Activated CD8-positive, alpha-beta memory T cell treated with anti-CD3 and anti-CD28 coated beads for 1 hour (primary cell): Measurements from ENCODE around the gene TATDN2.
"Not testable (repeated sequence)": the region's sequence is repeated elsewhere in the genome, so short reads cannot be mapped to it uniquely, and the experiment has no call there.

Experiments used
- DNase-seq, 2 donors: peaks; one replicate each; pipeline ENCODE4 v3.0.0-alpha.2; 2020; ENCODE audit warnings: low read depth in 1 of 2; ENCODE audit errors: extremely low read depth in 1 of 2

TATDN2 gene

DNA sequence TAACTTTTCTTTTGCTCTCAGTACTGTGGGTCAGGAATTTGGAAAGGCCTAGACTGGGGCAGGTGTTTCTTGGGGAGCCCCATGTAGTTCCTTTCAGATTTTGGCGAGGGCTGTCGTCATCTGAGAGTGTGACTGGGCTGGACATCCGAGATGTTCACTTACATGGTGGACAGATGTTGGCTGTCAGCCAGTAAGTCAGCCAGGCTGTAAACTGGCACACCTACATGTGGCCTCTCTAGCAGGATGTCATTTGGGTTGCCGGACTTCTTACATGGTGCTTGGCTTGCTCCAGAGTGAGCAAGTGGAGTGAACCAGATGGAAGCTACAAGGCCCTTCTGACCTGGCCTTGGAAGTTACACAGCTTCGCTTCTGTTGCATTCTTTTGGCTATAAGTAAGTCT lies 20.7 kb downstream of the TATDN2 start:
- DNase-seq: no peak

DNA sequence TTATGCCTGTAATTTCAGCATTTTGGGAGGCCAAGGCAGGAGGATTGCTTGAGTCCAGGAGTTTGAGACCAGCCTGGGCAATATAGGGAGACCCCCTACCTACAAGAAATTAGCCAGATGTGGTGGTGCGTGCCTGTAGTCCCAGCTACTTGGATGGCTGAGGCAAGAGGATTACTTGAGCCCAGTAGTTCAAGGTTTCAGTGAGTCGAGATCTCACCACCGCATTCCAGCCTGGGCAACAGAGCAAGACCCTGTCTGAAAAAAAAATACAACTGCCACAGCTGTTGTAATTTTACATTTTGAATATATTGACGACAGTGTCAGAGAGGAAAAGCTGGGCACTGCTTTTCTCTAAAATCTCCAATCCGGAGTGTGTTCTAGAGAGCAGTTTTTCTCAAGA lies 21.2 kb downstream of the TATDN2 start:
- no peak for DNase-seq

DNA sequence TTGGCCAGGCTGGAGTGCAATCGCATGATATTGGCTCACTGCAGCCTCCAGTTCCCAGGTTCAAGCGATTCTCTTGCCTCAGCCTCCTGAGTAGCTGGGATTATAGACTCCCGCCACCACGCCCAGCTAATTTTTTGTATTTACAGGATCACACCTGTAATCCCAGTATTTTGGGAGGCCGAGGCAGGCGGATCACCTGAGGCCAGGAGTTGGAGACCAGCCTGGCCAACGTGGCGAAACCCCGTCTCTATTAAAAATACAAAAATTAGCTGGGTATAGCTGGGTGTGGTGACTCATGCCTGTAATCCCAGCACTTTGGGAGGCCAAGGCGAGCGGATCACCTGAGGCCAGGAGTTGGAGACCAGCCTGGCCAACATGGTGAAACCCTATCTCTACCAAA lies 24.2 kb downstream of the TATDN2 start:
- not testable (repeated sequence) for DNase-seq

DNA sequence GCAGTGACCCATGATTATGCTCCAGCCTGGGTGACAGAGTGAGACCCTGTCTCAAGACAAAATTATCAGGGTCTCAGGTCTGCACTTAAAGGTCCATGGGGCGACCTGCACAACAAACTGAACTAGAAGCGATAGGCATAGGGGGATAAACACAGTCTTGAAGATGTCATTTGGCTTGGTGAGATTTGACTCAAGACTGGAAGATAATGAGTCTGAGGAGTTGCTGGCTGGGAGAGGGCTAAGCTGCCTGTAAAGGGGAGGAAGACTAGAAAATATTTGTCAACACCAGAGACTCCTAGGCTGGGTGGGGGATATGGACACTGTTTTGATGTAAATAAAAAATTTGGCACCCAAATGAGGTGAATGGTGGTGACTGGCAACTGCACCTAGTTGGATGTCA lies 24.7 kb downstream of the TATDN2 start:
- no peak for DNase-seq

DNA sequence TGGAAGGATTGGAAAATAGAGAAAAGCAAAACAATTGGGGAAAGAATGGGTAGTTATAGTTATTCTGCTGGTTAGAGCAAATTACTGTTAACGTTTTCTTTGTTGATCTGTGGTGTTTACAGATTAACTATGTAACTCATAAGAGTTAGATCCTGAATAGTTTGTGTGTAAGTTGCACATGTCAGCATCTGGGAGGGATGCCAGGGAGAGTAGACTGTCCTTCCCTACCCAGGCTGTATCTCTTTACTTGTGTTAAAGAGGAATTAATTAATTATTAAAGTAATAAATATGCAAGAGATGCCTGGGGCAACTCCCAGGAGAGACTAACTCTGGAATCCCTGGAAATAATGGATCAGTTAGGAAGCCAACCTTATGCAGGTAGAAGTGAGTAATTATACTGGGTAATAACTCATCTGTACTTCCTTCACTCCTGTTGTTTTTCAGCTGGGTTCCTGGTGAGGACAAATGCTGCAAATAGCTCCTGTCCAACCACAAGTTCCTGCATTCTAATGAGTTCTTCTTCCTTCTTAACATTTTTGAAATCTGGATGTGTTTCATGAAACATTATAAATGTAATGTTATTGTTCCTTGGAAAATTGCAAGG lies 25.5 kb downstream of the TATDN2 start:
- DNase-seq: no peak

DNA sequence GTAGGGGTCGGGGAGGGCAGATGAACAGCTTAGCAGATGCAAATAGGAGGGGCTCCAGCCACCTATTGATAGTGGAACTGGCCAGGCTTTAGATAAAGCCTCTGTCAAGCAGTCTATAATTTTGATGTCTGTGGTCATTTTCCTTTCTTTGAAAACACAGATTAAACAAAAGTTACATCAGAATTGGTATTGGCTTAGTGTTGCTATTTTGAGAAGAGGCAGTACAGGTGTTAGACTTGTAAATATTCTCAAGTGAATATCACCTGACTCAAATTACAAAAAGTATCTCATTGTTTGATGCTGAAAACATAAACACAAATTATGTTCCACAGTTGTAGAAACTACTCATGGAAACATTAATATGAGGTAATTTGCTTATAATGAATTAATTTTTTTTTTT lies 26.3 kb downstream of the TATDN2 start:
- DNase-seq: no peak

DNA sequence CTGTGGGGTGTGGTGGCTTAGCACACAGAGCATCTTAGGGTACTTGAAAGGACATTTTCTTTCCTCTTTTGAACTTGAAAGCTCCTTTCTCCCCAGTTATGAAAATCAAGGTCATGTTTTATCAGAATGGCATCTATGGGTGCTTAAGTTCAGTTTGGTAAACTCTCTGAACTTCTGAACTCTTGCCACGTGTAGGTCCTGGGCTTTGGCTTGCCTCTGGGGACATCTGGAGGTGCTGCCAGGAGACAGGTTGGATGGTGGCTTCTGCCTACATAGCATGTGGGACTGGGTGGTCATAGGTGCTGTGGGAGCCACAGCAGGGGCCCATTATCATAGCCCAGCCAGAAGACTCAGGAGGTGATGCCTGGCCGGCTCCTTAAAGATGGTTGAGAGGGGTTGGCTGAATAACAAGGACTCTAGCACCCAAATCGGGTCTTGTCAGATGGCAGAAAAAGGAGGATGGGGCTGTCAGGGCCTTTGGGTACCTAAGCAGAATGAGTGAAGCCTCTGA lies 28.9 kb downstream of the TATDN2 start:
- DNase-seq: no peak

DNA sequence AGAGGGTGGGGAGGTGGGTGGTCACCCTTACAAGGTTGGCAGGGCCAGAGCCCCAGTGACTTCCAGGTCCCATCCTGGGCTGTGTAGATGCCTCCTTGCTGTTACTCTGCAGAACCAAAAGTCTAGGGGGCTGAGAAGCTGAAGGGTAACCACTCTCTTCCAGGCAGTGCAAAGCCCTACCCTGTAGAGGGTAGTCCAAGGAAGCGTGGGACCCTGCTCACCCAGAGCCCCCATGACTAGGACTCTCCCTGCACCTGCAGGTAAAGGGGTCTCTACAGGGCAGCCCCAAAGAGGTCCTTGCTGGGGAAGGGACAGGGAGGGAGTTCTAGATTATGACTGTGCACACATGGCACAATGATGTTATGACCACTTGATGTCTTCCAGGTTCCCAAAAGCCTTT lies 30.2 kb downstream of the TATDN2 start:
- no peak for DNase-seq

DNA sequence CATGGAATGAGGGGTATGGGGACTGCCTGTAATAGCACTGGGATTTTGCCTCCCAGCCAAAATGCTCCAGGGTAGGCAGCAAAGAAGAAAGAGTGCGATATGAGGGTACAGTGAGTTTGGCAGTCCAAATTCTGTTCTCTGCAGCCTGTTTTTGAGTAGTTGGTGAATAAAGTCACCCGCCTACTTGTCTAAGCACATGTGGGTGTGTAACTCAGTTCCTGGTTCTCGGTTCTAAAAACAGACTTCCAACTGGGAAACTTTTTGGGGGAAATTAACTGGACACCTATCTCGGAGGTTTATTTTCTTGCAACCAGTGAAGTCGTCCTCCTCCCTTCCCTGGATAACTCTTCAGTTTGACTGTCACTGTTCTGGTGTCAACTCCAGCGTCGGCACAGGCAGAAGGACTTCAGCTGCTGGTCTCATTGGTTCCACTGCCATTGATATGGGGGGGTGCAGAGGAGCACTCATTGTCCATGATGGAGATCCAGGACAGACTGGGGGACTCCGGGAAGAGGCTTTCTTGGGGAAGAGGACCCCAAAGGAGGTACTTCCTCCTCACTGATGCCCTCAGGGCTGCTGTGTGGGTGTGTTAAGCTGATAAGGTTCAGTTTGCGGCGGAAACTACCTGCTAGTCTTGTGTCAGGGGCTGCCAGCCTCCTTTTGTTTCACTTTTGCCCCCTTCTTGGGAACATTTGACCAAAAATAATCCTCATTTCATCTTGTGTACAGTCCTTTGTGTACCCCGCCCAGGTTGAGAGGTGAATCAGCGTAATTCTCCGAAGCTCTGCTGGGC lies 31.3 kb downstream of the TATDN2 start:
- no peak for DNase-seq

DNA sequence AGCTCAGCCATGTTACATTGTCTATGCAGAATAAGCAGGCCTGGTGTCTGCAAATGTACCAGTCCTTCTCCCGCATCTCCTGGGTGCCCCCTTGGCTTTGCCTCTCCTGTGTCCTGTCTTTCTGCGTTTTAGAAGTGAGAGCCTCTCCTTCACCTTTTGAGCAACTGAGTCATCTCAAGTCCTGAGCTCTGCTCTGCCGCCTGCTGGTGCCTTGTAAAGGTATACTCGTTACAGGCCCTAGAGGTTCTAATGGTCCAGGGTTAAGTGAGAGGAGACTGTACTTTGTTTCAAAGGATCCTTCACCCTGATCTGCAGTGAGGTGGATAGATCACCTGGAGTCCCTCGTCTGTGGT lies 31.9 kb downstream of the TATDN2 start:
- DNase-seq: no peak

DNA sequence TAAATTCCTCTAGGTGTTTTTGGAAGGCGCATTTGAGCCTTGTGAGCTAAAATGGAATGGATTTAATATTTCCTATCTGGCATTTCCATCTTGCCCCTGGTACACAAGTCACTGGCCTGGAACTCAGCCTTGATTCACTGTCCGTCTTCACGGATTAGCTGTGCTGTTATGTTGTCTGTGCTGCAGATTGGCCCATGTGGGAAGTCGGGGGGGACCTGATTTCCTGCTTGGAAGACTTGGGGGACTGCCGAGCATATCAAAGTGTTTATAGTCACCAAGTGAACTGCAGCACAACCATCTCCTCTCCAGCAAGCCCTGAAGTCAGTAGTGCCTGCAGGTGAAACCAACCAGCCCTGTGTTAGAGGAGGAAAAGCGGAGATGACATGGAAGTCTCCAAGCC lies 32.3 kb downstream of the TATDN2 start:
- DNase-seq: no peak

DNA sequence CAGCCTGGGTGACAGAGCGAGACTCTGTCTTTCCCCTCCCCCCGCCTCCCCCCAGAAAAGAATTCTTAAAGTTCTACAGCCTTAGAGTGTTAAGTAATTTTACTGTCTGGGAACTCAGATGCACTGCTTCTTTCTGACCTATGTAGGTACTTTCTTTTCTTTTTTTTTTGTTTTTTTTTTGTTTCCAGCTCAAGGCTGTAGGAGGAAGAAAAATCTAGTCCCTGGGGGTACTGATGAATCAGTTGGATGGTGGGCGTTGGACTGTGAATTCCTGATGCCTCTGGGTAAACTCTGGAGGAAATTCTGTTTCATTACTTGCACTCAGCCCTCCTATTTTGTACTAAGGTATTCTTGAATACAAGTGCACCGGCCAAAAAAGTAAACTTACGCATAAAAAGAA lies 33.7 kb downstream of the TATDN2 start:
- DNase-seq: no peak

DNA sequence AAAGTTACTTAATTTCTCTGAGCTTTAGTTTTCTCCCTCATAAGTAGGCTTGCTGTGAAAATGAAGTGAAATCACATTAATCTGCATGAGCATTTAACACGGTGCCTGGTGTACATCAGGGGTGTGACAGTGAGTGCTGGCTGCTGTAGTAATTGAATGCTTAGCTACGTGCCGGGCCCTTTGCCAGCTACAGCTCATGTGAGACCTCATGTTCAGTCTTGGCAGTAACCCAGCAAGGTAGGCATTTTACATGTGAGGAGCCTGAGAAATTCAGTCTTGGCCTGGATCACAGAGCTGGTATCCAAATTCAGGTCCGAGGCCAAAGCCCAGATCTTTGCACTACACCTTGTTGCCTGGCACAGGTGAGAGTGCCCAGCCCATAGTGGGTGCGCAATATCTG lies 35.4 kb downstream of the TATDN2 start:
- DNase-seq: no peak

DNA sequence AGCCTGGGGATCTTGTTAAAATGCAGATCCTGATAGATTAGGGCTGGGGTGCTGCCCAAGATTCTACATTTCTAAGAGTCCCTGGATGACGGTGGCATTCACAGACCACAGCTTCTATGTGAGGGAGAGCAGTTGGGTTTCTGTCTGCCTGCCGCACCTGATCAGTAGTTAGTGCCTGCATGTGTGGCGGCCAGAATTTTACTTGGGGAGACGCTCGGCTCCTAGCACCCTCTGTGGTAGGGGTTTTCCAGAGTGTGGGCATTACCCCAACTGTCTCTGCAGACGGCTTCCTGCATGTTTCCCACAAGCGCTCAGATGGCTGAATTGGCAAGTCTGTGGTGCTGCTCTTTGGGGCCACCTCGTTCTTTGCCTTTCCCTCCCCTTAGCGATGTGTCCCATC lies 36.2 kb downstream of the TATDN2 start:
- DNase-seq: no peak

DNA sequence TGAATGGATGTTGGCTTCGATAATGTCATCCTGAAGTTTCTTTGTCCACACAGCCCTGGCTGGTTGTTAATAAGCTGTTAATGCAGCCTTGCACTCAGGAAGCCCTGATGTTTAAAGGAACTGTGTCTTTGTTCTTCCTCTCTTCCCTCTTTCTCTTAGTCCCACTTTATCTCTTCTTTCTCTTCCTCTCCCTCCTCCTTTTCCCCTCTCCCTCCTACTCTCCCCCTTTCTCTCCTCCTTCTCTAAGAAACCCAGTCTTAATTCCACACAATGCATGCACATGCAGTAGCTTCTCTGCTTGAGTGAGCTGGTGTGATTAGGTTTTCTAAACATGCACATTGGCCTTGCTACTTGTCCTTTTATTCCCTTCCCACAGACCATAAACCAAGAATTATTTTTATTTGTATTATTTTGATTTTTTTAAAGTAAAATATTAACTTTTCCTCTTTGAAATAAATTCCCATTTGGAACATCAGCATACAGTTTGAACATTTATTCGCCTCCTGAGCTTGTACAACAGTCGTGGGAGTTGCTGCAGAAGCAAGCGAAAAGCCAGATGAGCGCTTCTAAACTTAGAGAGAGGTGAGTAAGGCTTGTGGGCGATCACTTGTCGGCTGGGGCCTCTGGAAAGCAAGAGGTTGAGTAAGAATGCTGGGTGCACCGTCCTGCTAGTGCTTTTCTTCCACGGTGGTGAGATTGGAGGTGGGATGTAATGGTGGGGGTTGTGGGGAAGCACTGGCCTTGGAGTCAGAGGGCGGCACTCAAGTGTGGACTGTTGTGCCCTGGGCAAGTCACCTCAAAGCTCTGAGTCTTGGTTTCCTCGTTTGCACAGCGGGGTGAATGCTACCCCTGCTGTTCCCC lies 37.2 kb downstream of the TATDN2 start:
- DNase-seq: no peak

DNA sequence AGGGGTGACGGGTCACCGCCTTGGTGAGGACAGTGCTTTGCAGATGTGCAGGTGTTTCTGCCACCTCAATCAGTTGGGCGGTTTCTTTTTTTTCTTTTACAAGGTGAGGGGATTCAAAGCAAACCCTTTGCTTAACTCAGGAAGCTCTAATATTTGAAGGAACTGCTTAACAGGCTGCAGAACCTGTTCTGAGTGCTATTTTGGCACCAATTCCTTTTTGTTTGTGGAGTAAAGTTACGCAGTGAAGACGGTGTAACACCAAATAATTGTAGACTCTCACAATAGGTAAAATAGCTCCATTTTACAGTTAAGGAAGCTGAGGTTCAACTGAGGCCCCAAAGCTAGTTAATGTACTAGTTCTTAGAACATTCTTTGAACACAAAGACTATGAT lies 37.9 kb downstream of the TATDN2 start:
- no peak for DNase-seq

DNA sequence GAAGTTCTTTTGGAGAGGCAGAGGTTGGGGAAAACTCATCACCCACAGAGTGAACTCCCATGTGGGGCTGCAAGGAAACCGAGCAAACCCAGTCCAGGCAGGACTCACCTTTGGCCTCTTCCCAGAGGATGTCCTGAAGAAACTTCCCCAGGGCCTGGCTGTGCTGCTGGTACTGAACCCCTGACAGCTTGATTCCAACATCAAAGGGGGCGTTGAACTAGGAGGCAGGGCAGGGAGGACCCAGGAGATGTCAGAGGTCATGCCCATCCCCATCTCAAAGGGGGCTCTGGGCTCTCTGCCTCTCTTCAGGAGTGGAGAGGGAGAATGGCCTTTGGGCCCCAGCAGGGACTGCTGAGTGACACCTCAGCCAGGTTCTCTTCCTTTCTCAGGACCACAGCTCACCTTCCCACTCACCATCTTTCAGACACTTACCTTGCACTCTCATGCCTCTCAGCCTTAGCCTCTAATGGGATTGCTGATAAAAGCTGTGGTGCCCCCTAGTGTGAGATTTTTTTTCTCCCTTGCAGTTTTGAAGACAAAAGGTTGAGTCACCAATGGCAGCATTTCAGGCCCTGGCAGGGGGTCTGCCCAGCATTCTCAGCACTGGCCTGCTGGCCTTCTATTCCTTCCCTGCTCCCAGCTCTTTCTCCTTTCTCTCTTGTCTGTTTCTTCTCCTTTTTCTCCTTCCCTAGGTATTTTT lies 38.5 kb downstream of the TATDN2 start:
- DNase-seq: peak in 1 of 2 donors; percentile 9

DNA sequence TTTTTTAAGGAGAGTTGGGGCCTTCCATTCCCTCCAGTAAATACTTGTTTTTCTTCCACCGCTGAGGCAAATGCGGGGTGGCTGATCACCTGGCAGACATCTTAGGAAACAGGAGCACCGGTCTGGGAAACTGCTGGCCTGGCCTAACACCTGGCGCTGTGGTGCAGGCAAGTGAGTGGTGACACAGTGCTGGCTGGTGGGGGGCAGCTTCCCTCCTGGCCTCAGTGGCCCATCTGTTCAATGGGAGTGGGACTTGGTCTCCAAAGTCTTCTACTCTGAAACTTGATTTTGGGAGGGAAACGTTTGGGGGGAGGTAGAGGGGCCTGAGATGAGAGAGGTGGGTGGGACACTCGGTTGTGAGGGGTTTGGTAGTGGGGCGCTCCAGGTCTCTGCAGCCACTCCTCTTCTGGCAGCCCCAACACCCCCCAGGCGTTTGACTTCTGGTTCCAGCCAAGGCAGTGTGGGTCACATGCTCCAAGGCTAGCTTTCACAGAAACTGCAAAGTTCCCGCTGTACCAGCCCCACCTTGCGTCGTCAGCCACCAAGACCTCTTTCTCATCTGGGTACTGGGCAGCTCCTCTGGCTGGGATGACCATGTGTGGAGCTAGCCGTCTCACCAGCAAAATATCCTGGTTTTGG lies 39.8 kb downstream of the TATDN2 start:
- no peak for DNase-seq

DNA sequence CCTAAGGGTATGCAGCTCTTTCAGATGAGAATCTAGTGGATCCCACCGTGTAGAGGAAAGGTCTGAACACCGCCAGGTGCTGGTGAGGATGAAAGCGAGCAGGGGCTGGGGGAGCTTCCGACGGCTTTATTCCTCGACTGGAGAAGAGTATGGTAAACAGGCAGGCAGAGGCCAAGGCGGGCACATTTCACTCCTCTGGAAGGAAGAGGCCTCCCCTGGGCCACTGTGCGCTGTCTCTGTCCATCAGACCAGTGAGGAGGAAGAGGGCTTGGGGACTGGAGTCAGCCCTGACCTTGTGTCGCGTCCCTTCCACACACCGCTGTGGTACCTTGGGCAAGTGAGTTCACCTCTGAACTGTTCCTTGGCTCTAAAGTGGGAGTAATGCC lies 40.3 kb downstream of the TATDN2 start:
- DNase-seq: no peak

DNA sequence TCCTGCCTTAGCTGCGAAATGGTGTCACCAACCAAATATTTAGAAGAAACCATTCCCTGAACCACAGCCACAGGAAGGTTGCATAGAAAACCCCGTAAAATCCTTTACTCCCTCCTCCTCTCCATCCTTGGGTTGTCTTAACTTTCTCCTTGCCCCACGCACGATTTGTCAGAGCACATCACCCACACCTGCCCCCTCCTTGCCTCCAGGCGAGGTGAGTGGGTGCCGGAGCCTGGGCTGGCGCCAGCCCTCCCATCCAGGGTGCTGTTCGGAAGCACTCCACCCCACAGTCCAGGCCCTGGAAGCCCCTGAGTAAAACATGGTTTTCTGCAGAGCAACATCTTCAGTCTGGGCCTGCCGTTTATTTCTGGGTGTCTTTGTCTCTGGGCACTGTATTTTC lies 40.8 kb downstream of the TATDN2 start:
- no peak for DNase-seq
